HG02852 (cell line): ENCODE measurements around the gene UBXN6.

Source experiments
- ATAC-seq: cut with Tn5 transposase; IDR thresholded peaks from one replicate; pipeline ENCODE4 v1.9.1; 2021; ENCODE audit warnings: mild to moderate bottlenecking, moderate library complexity; ENCODE audit not compliant: unreplicated experiment

UBXN6 gene

DNA sequence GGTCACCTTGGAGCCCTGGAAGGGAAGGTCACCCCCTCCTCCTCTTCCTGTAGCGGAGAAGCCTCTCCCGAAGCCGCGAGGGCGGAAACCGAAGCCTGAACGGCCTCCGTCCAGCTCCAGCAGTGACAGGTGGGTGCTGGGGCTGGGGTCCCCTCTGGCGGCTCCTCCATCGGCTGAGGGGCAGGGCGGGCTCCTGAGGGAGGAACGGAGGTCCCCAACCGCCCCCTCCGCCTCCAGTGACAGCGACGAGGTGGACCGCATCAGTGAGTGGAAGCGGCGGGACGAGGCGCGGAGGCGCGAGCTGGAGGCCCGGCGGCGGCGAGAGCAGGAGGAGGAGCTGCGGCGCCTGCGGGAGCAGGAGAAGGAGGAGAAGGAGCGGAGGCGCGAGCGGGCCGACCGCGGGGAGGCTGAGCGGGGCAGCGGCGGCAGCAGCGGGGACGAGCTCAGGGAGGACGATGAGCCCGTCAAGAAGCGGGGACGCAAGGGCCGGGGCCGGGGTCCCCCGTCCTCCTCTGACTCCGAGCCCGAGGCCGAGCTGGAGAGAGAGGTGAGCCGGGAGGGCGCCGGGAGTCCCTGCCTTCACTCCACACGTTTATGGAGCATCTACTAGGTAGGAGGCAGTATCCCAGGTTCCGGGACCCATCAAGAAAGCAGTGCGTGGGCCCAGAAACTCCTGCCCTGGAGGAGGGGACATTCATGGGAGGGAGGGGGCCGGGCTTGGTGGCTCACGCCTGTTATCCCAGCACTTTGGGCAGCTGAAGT is 36.5 kb upstream of the UBXN6 start:
- no peak for ATAC-seq

DNA sequence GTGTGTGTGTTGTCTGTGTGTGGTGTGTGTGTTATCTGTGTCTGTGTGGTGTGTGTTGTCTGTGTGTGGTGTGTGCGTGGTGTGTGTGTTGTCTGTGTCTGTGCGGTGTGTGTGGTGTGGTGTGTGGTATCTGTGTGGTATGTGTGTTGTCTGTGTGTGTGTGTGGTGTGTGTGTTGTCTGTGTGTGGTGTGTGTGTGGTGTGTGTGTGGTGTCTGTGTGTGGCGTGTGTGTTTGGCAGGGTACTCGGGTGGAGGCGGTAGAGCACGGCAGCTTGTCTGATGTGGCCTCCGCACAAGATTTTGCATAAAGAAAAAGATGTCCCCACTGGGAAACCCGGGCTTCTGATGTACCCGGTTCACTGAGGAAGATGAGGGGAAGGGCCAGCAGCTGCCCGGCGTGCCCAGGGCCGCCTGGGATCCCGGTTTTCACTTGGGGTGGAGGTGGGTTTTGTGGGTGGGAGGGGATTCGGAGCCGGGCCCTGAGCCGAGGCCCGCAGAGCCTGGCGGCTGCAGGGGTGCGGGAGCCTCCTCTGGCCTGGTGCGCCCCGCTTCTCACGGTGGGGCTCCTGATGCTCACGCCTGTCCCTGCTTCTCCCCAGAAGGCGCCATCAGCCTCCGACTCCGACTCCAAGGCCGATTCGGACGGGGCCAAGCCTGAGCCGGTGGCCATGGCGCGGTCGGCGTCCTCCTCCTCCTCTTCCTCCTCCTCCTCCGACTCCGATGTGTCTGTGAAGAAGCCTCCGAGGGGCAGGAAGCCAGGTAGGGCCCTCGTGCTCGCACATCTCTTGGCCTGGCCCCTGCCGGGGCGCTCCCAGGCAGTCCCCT is 35.7 kb upstream of the UBXN6 start:
- ATAC-seq = no peak

DNA sequence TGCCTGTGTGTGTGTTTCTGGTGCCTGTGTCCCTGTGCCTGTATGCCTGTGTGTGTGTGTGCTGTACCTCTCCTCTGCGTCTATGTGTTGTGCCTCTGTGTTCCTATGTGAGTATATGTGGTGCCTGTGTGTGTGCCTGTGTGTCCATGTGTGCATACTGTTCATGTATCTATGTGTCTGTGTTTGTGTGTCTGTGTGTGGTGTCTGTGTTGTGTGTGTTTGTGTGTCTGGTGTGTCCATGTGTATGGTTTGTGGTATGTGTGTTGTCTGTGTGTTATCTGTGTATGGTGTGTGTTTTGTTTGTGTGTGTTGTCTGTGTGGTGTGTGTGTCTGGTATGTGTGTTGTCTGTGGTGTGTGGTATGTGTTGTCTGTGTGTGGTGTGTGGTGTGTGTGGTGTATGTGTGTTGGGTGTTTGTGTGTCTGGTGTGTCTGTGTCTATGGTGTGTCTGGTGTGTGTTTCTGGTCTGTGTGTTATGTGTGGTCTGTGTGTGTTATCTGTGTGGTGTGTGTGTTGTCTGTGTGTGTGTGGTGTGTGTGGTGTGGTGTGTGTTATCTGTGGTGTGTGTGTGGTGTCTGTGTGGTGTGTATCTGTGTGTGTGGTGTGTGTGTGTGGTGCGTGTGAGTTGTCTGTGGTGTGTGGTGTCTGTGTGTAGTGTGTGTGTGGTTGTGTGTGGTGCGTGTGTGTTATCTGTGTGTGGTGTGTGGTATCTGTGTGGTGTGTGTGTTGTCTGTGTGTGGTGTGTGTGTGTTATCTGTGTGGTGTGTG is 34.9 kb upstream of the UBXN6 start:
- ATAC-seq = no peak

DNA sequence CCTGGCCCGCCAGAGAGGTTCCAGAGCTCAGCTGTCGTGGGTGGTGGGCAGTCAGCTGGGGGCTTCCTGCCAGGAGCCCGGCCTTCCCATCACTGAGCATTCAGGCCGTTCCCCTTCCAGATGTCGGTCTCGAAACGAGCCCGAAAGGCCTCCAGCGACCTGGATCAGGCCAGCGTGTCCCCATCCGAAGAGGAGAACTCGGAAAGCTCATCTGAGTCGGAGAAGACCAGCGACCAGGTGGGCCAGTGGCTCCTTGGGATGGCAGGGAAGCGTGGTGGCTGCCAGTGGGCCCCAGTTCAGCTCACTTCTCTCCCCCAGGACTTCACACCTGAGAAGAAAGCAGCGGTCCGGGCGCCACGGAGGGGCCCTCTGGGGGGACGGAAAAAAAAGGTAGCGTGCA is 33.9 kb upstream of the UBXN6 start:
- ATAC-seq = no peak

DNA sequence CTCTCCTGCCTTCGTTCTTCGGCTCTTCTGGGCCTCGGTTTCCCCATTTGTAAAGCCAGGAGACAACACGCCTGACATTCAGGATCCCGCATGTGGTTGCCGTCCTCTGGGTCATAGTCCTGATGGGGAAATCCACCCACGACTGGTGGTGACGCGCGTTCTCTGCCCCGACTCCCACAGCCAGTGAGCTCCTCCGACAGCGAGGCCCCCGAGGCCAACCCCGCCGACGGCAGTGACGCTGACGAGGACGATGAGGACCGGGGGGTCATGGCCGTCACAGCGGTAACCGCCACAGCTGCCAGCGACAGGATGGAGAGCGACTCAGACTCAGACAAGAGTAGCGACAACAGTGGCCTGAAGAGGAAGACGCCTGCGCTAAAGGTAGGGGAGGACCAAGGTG is 30.9 kb upstream of the UBXN6 start:
- ATAC-seq = no peak

DNA sequence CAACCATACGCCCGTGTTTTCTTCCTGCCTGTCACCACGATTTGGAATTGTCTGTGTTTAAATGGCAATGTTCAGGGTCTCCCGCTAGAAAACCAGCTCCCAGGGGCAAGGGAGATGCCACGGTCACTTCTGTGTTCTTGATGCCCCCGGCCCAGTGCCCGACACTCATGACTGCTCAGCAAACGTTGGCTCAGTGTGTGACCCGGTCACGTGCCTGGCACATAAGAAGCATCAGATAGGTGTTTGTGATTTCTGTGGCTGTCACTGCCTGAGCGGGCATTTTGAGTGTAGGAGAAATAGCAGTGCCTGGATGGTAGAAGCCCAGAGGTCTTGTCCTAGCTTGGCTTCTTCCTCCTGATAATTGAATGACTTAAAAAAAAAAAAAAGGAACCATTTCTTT is 30.0 kb upstream of the UBXN6 start:
- no peak for ATAC-seq

DNA sequence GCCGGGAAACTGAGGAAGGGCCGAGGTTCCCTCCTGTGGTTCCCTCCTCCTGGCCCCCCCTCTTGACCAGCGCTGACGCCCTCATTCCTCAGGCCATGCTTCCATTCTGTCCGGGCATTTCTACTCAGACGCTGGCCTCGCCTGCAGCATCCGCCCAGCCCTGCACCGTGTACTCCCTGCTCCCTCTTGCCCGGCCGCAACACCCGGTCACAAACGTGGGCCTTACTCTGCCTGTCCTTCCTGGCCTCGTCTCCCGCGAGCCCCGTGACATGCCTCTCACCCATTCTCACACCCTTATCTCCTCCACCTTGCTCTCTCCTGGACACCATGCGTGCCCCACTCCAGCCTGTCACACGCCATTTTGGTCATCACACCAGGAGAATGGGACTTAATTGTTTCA is 25.8 kb upstream of the UBXN6 start:
- no peak for ATAC-seq

DNA sequence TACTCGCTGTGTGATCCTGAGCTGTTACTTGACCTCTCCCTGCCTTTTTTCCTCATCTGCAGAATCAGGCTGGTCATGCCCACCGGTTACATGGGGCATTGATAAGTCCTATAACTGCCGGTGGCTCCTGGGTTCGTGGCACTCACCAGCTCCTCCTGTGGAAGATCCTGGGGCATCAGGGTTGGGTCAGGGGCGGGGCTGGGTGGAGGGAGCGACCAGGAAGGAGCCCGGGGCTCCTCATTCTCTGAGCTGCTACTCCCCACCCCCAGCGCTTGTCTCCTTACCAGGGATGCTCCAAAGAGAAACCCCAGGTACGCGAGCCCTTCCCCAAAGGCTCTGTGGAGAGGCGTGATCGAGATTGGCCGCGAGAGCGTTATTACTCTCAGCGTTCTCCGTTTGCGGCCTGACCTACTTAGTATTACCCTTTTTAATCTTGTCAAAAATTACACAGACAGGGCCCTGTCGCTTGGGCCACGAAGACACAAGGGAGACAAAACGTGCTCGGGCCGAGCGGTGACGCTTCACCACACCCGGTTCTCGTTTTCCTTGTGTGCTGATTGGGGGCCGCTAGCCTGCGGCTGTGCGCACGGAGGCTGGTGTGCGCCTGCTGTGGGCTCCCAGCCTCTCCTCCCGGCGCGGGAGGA is 25.2 kb upstream of the UBXN6 start:
- no peak for ATAC-seq

DNA sequence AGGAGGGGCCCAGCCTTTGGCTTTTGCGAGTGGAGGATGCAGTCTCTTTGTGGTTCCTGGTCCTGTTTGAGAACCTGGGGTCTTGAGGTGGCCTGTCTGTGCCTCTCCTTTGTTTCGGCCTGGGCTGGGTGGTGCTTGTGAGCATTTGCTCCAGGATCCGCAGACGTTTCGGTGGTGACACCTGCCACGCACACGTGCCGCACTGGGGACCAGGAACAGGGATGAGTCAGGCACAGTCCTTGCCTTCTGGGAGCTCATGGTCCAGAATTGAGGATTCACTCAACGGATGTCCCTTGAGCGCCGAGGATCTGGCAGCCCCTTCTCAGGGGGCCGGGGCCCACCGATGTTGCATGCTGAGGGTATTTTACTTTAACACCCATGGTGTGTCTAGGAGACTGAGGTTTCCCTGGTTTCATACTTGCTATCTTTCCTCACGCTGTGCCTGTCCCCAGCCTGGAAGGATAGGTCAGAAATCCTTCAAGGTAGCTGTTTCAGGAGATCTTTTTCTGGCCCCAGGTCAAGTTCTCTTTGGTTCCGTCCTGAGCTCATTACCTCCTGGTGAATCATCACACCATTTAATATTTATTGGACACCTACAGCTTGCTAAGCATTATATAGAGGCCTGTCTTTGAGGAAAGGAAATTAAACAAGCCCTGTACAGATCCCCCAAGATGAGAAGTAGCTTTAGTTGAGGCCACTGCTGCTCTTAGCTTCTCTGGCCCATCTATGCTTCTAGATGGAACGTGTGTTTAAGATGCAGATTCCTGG is 19.6 kb upstream of the UBXN6 start:
- no peak for ATAC-seq

DNA sequence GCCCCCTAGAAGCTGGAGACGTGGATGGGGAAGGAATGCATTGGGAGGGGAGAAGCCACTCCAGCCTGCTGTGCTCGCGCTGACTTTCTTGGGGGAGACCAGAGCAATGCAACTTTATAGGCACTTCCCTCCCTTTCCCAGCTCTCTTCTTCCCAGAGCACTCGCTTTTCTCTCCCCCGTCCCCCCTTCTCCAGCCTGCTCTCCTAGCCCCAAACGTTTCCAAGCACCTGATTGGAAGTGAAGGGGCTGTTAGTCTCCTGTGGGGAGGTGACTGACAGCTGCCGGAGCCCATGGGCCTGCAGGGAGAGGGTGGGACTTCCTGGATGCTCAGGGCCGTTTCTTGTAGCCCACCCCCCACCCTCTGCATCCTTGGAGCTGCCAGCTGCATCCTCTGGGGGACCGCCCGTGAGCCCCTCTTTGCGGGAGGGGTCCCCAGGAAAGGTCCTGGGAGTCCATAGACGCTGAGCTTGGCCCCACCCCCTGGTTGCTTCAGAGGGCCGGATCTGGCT is 17.0 kb upstream of the UBXN6 start:
- ATAC-seq = no peak

DNA sequence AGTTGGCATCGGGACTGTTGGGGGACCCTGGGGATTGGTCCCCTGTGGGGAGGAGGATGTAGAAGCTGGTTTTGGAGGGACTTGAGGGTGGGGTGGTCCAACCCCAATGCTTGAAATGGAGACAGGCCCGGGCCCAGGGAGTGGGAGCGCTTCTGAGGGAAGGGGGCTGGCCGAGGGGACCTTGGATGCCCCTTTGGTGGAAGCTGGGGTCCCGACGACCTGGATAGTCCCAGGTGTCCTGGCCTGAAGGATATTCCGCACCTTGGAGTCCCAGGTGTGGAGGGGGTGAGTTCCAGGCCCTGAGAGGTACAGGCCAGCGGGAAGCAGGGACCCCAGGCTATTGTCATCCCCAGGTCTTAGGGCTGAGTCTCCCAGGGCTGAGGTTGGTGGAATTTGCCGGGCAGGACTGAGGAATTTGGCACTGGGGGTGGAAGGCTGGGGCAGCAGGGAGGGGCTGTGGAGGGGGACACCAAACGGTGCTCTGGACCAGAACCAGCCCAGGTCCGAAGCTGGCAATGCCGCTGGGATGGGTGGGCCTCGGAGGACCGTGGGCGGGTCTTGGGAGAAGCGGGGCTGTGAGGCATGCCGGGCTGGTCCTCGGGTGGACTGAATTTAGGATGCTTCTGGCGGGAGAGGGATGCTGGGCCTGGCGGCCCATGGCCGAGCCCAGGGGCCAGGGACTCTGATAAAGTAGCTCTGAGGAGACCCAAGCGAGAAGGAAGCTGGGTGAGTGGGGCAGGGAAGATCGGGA is 16.3 kb upstream of the UBXN6 start:
- ATAC-seq = no peak

DNA sequence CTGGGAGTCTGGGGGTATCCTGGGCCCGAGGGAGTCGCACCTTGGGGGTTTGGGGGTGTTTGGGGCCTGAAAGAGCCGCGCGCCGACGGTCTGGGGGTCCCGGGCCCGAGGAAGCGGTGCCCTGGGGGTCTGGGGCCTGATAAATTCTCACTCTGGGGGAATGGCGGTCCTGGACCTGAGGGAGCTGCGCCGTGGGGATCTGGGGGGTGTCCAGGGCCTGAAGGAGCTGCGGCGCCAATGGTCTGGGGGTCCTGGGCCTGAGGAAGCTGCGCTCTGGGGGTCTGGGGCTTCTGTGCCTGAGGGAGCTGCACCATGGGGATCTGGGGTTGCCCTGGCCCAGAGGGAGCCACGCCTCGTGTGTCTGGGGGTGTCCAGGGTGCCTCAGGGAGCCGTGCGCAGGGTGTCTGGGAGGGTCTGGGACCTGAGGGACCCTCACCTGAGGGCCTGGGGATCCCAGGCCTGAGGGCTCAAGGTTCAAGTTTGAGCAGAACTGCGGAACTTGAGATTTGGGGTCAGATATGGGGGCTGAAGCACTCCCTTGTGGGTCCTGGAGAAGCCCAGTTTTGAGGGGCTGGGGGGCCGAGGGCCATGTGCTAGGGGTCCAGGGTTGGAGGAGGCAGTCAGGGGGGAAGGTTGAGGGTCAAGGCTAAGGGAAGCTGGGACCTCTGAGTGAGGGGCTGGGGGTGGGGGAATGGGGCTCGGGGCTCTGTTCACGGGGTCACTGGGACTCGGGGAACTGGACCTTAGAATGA is 15.6 kb upstream of the UBXN6 start:
- ATAC-seq = no peak

DNA sequence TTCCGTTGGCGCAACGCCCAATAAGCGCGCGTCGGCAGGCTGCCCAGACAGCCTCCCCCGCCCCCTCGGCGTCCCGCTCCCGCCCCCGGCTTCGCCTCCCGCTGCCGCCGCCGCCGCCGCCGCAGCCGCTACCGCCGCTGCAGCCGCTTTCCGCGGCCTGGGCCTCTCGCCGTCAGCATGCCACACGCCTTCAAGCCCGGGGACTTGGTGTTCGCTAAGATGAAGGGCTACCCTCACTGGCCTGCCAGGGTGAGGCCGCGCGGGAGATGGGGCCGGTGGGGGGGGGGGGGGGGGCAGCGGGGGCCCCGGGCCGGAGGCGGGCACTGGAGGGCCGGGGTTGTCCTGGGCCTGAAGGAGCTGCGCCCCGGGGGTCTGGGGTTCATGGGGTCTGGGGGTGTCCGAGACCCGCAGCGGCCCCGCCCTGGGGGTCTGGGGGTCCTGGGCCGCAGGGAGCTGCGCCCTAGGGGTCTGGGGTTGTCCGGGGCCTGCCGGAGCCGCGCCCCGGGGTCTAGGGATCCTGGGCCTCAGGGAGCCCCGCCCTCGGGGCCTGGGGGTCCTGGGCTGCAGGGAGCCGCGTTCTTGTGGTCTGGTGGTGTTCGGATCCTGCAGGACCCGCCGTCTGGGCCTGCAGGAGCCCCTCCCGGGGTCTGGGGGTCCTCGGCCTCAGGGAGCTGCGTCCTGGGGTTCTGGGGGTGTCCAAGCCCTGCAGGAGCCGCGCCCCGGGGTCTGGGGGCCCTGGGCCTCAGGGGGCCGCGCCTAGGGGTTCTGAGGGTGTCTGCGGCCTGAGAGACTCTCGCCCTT is 14.8 kb upstream of the UBXN6 start, which contains the start of gene HDGFL2:
Gene HDGFL2, plus strand, starts transcription at position 124 of the 801 bp plus-strand sequence. Its CDS starts 54 bp downstream, at position 178.
- no peak for ATAC-seq

DNA sequence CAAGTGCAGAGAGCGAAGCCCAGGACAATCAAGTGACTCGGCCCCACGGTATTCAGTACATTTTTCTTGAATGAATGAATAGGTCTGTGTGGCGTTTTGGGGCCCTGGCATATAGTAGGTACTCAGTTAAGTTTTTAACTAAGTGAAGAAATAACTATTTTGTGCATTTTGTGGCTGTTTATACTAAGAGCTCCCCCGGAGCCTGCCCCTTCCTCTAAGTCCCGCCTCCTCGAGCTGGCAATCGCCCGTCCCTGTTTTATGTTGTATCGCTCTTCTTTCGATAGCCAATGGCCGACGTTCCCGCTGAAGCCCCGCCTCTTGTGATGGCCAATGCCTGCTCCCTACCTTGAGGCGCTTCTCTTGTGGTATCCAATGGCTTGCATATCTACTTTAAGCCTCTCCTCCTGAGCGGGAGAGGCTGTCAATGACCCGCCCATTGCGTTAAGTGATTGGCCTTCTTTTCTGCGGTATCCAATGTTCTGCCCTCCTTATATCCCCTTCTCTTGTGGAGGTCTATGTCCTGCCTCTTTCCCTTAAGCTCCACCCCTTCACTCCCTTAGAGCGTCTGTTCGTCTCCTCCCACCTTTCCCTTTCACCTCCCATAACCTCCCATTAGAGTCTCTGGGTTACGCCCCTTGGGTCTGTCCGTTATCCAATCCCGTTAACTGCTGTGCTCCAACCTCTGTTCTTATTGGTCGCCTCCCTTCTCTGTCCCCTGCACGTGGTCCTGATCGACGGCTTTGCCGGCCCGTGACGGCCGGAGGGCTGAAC is 14.0 kb upstream of the UBXN6 start:
- peak; percentile 81 for ATAC-seq

DNA sequence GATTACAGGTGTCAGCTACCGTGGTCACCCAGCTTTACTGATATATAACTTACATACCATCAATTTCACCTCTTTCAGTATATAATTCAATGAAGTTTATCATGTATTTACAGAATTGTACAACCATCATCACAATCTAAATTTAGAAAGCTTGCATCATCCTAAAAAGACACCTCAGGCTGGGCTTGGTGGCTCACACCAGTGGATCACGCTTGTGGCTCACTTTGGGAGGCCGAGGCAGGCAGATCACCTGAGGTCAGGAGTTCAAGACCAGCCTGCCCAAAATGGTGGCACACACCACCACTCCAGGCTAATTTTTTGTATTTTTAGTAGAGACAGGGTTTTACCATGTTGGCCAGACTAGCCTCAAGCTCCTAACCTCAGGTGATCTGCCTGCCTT is 10.2 kb upstream of the UBXN6 start:
- no peak for ATAC-seq

DNA sequence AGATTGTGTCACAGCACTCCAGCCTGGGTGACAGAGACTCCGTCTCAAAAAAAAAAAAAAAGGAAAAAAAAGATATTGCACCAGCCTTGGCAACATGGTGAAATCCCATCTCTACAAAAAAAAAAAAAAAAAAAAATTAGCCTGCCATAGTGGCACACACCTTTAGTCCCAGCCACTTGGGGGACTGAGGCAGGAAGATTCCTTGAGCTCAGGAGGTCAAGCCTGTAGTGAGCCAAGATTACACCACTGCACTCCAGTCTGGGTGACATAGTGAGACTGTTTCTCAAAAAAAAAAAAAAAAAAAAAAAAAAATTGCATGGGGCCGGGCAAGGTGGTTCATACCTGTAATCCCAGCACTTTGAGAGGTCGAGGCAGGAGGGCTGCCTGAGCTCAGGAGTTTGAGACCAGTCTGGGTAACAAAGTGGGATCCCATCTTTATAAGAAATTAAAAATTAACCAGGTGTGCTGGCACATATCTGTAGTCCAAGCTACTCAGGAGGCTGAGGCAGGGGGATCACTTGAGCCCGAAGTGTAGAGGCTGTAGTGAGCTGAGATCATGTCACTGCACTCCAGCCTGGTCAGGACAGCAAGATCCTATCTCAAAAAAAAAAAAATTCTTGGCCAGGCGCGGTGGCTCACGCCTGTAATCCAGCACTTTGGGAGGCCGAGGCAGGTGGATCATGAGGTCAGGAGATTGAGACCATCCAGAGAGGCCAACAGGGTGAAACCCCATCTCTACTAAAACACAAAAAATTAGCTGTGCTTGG is 7.4 kb upstream of the UBXN6 start:
- ATAC-seq = no peak
